ENCODE measurements around the gene TBC1D2. TPM values are rescaled to one million over a fixed set of nuclear protein-coding genes. Genes with fewer than 3 reads are reported as not detected.
"Not testable (repeated sequence)": the region's sequence is repeated elsewhere in the genome, so short reads cannot be mapped to it uniquely, and the experiment has no call there.

The TBC1D2 gene
- total RNA-seq, 4 donors from 2014 or later = 4.9 to 9.8 (median 7.8) TPM

DNA sequence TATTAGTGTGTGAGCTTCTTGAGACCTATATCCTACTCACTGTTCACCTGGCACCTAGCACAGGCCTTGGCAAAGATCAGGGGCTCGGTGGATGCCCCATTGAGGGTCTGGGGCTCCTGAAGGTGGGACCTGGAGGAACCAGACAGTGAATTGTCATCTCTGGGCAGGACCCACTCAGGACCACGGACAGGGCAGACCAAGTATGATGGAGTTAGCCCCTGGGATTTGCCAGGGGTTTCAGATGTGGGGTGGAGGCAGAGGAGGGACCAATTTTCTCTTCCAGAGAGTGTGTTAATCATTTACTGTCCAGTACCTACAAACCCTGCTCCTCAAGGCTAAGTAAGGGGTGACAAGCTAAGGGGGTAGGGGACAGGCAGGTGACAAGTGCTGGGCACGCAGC lies 29.3 kb upstream of the TBC1D2 start:
- peaks cover 38% of the 10 kb centered on the region for H3K27me3 ChIP-seq
- no peaks in the 10 kb centered on the region for H3K4me1 ChIP-seq
- H3K27ac ChIP-seq = no peak overlapping the region
- H3K36me3 ChIP-seq = no peaks in the 10 kb centered on the region
- WGBS, 2 donors (ENCODE audit: low coverage in 1 of 2) = 67% methylated on average over 3 of the region's 3 CpGs; no CpG with 5 or more reads in 1 of the 2 donors
- TF ChIP-seq POLR2AphosphoS5 (IDR thresholded peaks at IDR 0.05) (no peak), EP300 (IDR thresholded peaks at IDR 0.05) (no peak), POLR2A (IDR thresholded peaks at IDR 0.05) (no peak)
- TF ChIP-seq, protein P1, sequence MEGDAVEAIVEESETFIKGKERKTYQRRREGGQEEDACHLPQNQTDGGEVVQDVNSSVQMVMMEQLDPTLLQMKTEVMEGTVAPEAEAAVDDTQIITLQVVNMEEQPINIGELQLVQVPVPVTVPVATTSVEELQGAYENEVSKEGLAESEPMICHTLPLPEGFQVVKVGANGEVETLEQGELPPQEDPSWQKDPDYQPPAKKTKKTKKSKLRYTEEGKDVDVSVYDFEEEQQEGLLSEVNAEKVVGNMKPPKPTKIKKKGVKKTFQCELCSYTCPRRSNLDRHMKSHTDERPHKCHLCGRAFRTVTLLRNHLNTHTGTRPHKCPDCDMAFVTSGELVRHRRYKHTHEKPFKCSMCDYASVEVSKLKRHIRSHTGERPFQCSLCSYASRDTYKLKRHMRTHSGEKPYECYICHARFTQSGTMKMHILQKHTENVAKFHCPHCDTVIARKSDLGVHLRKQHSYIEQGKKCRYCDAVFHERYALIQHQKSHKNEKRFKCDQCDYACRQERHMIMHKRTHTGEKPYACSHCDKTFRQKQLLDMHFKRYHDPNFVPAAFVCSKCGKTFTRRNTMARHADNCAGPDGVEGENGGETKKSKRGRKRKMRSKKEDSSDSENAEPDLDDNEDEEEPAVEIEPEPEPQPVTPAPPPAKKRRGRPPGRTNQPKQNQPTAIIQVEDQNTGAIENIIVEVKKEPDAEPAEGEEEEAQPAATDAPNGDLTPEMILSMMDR (IDR thresholded peaks at IDR 0.05) = no peak
- H3K4me3 ChIP-seq = no peak overlapping the region
- ATAC-seq = no peak
- no peaks in the 10 kb centered on the region for H3K9me3 ChIP-seq

DNA sequence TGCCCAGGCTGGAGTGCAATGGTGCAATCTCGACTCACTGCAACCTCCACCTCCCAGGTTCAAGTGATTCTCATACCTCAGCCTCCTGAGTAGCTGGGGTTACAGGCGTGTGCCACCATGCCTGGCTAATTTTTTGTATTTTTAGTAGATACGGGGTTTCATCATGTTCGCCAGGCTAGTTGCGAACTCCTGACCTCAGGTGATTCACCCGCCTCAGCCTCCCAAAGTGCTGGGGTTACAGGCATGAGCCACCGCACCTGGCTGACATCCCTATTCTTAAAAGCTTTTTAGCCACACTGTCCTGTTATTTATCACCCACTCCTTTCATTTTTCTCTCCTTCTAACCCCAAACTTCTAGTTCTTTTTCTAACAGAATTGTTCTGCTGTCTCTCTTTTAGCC lies 27.7 kb upstream of the TBC1D2 start:
- not testable (repeated sequence) for ATAC-seq, H3K36me3 ChIP-seq, H3K27ac ChIP-seq, H3K4me3 ChIP-seq, H3K4me1 ChIP-seq, H3K9me3 ChIP-seq
- WGBS, 2 donors (ENCODE audit: low coverage in 1 of 2) = 74 to 100% methylated on average over 1 to 7 of the region's 7 CpGs
- peaks cover 54% of the 10 kb centered on the region for H3K27me3 ChIP-seq

DNA sequence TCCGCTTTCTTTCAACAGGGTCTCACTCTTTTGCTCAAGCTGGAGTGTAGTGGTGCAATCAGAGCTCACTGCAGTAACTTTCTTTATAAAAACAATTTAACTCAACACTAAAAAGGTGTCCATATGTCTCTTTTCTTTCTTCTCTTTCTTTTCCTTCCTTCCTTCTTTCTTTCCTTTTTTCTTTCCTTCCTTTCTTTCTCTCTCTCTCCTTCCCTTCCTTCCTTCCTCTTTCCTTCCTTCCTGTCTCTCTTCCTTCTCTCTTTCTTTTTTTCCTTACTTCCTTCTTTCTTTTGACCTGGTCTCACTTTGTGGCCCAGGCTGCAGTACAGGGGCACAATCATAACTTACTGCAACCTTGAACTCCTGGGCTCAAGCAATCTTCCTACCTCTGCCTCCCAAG lies 25.8 kb upstream of the TBC1D2 start:
- TF ChIP-seq POLR2AphosphoS5 (IDR thresholded peaks at IDR 0.05) = no peak
- TF ChIP-seq POLR2A (IDR thresholded peaks at IDR 0.05) = no peak
- TF ChIP-seq, protein P1 (IDR thresholded peaks at IDR 0.05) = no peak
- TF ChIP-seq EP300 (IDR thresholded peaks at IDR 0.05) = no peak
- ATAC-seq = no peak
- H3K36me3 ChIP-seq = no peaks in the 10 kb centered on the region
- no peak overlapping the region for H3K4me3 ChIP-seq
- H3K27ac ChIP-seq = no peak overlapping the region
- peaks cover 61% of the 10 kb centered on the region for H3K27me3 ChIP-seq
- WGBS, 2 donors (ENCODE audit: low coverage in 1 of 2) = 63 to 94% methylated on average over 1 of the region's 1 CpG
- no peaks in the 10 kb centered on the region for H3K4me1 ChIP-seq
- H3K9me3 ChIP-seq = no peaks in the 10 kb centered on the region

DNA sequence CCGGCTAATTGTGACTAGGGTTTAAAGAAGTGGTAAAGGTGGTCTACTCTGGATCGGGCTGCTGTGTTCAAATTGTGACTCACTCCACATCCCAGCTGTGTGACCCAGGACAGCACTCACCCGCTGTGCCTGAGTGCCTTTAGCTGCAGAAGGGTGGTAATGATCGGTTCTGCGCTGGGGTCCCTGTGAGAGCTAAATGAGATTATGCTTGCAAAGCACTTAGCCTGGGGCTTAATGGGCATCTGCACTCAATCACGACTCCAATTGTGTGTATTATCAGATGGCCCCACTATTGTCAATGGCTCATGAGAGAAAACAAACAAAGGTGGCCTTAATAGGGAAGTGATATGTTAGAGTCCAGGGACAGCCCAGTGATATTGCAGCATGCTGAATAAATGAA lies 25.1 kb upstream of the TBC1D2 start:
- TF ChIP-seq EP300 (IDR thresholded peaks at IDR 0.05) = no peak
- Histone ChIP-seq H3K4me3 (no peak overlapping the region), H3K36me3 (no peaks in the 10 kb centered on the region), H3K4me1 (no peaks in the 10 kb centered on the region), H3K9me3 (no peaks in the 10 kb centered on the region), H3K27ac (no peak overlapping the region), H3K27me3 (peaks cover 58% of the 10 kb centered on the region)
- 48 to 73% methylated on average over 3 to 6 of the region's 6 CpGs for WGBS, 2 donors (ENCODE audit: low coverage in 1 of 2)
- no peak for ATAC-seq

DNA sequence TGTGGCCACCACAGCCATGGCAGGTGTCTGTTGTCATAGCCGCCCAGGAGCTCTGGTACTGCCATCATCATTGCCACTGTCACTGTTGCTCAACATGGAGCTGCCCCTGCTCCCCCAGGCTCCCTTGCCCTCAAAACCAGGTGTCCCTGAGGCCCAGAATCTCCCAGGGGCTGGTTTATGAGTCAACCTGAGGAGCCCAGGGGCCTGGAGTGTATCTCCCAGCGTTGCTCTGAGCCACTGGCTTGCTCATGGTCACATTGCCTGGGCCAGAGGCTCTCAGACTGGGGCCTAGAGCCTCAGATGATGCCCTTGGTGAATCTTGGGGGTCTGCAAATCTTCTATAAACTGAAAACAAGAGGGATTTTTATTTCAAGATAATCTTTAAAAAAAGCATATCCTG lies 24.7 kb upstream of the TBC1D2 start:
- ATAC-seq = no peak
- Histone ChIP-seq H3K27ac (no peak overlapping the region), H3K9me3 (no peaks in the 10 kb centered on the region), H3K36me3 (no peaks in the 10 kb centered on the region), H3K27me3 (peaks cover 54% of the 10 kb centered on the region), H3K4me1 (no peaks in the 10 kb centered on the region), H3K4me3 (no peak overlapping the region)
- TF ChIP-seq EP300 (IDR thresholded peaks at IDR 0.05) (no peak), POLR2AphosphoS5 (IDR thresholded peaks at IDR 0.05) (no peak), POLR2A (IDR thresholded peaks at IDR 0.05) (no peak)
- TF ChIP-seq, protein P1 (IDR thresholded peaks at IDR 0.05) = no peak
- no CpG with 5 or more reads among the region's 2 CpGs for WGBS, 2 donors (ENCODE audit: low coverage in 1 of 2)

- Histone ChIP-seq H3K27me3 (peaks cover 45% of the 10 kb centered on the region), H3K4me1 (no peaks in the 10 kb centered on the region), H3K4me3 (no peak overlapping the region), H3K36me3 (no peaks in the 10 kb centered on the region), H3K9me3 (no peaks in the 10 kb centered on the region), H3K27ac (no peak overlapping the region)
- TF ChIP-seq EP300 (IDR thresholded peaks at IDR 0.05) (no peak), POLR2AphosphoS5 (IDR thresholded peaks at IDR 0.05) (no peak), POLR2A (IDR thresholded peaks at IDR 0.05) (no peak)
- TF ChIP-seq, protein P1 (IDR thresholded peaks at IDR 0.05) = no peak
- ATAC-seq = no peak
- 64 to 91% methylated on average over 5 to 10 of the region's 10 CpGs for WGBS, 2 donors (ENCODE audit: low coverage in 1 of 2)
Measured at GRCh38 chr9:98276907-98277469, 21.5 kb upstream of the TBC1D2 start.

Data from gastroesophageal sphincter (tissue), 4 donors.